ENCODE measurements around the gene DCDC2B. TPM values are rescaled to one million over a fixed set of nuclear protein-coding genes. Genes with fewer than 3 reads are reported as not detected.
A peak's percentile ranks its signal among the peaks of the same experiment; 100 is the strongest.

Gene DCDC2B
- total RNA-seq, 1 donor = not detected

GRCh38 chr1:32216566-32216965 is 7.7 kb downstream of the DCDC2B start:
- no peak overlapping the region for H3K4me3 ChIP-seq (ENCODE audit: insufficient read depth, low read length)
- H3K27ac ChIP-seq (ENCODE audit: low read depth, low read length) = no peak overlapping the region
- no peaks in the 10 kb centered on the region for H3K9me3 ChIP-seq (ENCODE audit: low read depth, low read length)
- peaks cover 2% of the 10 kb centered on the region for H4K20me1 ChIP-seq (ENCODE audit: insufficient read depth, low read length)
- no peak for TF ChIP-seq CTCF (IDR thresholded peaks at IDR 0.05; ENCODE audit: extremely low read depth, low read depth, low read length)
- H3K4me1 ChIP-seq (ENCODE audit: insufficient read depth, low read length) = peaks cover 13% of the 10 kb centered on the region
- H3K4me2 ChIP-seq (ENCODE audit: insufficient read depth, low read length) = no peak overlapping the region
- no peaks in the 10 kb centered on the region for H3K27me3 ChIP-seq (ENCODE audit: insufficient read depth, low read length)
- DNase-seq (ENCODE audit: insufficient read length, low spot score, missing footprints) = no peak
- no peak overlapping the region for H2AFZ ChIP-seq (ENCODE audit: low read length)
- peaks cover 20% of the 10 kb centered on the region for H3K79me2 ChIP-seq (ENCODE audit: insufficient read depth, low read length)
- peaks cover 45% of the 10 kb centered on the region for H3K36me3 ChIP-seq (ENCODE audit: insufficient read depth, low read length)

- H3K4me3 ChIP-seq (ENCODE audit: insufficient read depth, low read length) = no peak overlapping the region
- H3K4me1 ChIP-seq (ENCODE audit: insufficient read depth, low read length) = peaks cover 28% of the 10 kb centered on the region
- no peaks in the 10 kb centered on the region for H3K27me3 ChIP-seq (ENCODE audit: insufficient read depth, low read length)
- no peak overlapping the region for H3K27ac ChIP-seq (ENCODE audit: low read depth, low read length)
- H2AFZ ChIP-seq (ENCODE audit: low read length) = no peak overlapping the region
- no peaks in the 10 kb centered on the region for H3K9me3 ChIP-seq (ENCODE audit: low read depth, low read length)
- no peak overlapping the region for H3K4me2 ChIP-seq (ENCODE audit: insufficient read depth, low read length)
- no peak for DNase-seq (ENCODE audit: insufficient read length, low spot score, missing footprints)
- H3K79me2 ChIP-seq (ENCODE audit: insufficient read depth, low read length) = peaks cover 45% of the 10 kb centered on the region
- peaks cover 49% of the 10 kb centered on the region for H3K36me3 ChIP-seq (ENCODE audit: insufficient read depth, low read length)
- no peak for TF ChIP-seq CTCF (IDR thresholded peaks at IDR 0.05; ENCODE audit: extremely low read depth, low read depth, low read length)
- H4K20me1 ChIP-seq (ENCODE audit: insufficient read depth, low read length) = peaks cover 2% of the 10 kb centered on the region
Observed at GRCh38 chr1:32219022-32219421, 10.1 kb downstream of the DCDC2B start.

GRCh38 chr1:32220746-32221580 is 12.1 kb downstream of the DCDC2B start:
- Histone ChIP-seq H3K4me1 (ENCODE audit: insufficient read depth, low read length) (peaks cover 29% of the 10 kb centered on the region), H2AFZ (ENCODE audit: low read length) (peak overlapping the region; percentile 20), H3K79me2 (ENCODE audit: insufficient read depth, low read length) (peaks cover 53% of the 10 kb centered on the region), H3K36me3 (ENCODE audit: insufficient read depth, low read length) (peaks cover 43% of the 10 kb centered on the region), H3K9me3 (ENCODE audit: low read depth, low read length) (no peaks in the 10 kb centered on the region), H4K20me1 (ENCODE audit: insufficient read depth, low read length) (no peaks in the 10 kb centered on the region), H3K4me3 (ENCODE audit: insufficient read depth, low read length) (peak overlapping the region; percentile 100), H3K27me3 (ENCODE audit: insufficient read depth, low read length) (no peaks in the 10 kb centered on the region), H3K4me2 (ENCODE audit: insufficient read depth, low read length) (peak overlapping the region; percentile 100), H3K27ac (ENCODE audit: low read depth, low read length) (peak overlapping the region; percentile 100)
- no peak for TF ChIP-seq CTCF (IDR thresholded peaks at IDR 0.05; ENCODE audit: extremely low read depth, low read depth, low read length)
- DNase-seq (ENCODE audit: insufficient read length, low spot score, missing footprints) = peak; percentile 22

- Histone ChIP-seq H2AFZ (ENCODE audit: low read length) (peak overlapping the region; percentile 20), H3K4me1 (ENCODE audit: insufficient read depth, low read length) (peaks cover 29% of the 10 kb centered on the region), H4K20me1 (ENCODE audit: insufficient read depth, low read length) (no peaks in the 10 kb centered on the region), H3K4me2 (ENCODE audit: insufficient read depth, low read length) (peak overlapping the region; percentile 100), H3K27me3 (ENCODE audit: insufficient read depth, low read length) (no peaks in the 10 kb centered on the region), H3K9me3 (ENCODE audit: low read depth, low read length) (no peaks in the 10 kb centered on the region), H3K36me3 (ENCODE audit: insufficient read depth, low read length) (peaks cover 41% of the 10 kb centered on the region), H3K4me3 (ENCODE audit: insufficient read depth, low read length) (peak overlapping the region; percentile 100), H3K27ac (ENCODE audit: low read depth, low read length) (peak overlapping the region; percentile 100), H3K79me2 (ENCODE audit: insufficient read depth, low read length) (peaks cover 53% of the 10 kb centered on the region)
- peak; percentile 80 for DNase-seq (ENCODE audit: insufficient read length, low spot score, missing footprints)
- TF ChIP-seq CTCF (IDR thresholded peaks at IDR 0.05; ENCODE audit: extremely low read depth, low read depth, low read length) = no peak
Observed at GRCh38 chr1:32221581-32221979, 12.7 kb downstream of the DCDC2B start.
